COR-L47 (cell line): Measurements from ENCODE around the gene FOXP1.

Experiments
- DNase-seq: peaks from one replicate; lab custom pipeline; 2025; lab: John Stamatoyannopoulos, UW

FOXP1 gene

DNA sequence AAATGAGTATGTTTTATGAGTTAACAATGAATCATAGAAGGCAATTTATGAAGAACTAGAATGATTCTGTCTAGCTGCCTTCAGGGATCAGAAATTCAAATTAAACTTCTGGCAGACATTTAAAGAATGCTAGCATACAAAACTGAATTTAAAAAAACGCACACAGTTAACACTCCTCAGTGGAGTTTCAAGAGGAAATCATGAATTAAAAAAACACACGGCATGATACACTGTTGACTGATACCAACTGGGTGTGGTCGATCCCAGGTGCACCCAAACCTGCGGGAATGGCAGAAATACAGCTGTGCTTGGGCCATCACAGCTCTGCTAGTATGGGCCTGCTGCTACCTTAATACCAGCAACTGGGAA lies 526.0 kb downstream of the FOXP1 start:
- DNase-seq = no peak

GRCh38 chr3:71056327-71056726 lies 527.2 kb downstream of the FOXP1 start:
- DNase-seq = no peak

DNA sequence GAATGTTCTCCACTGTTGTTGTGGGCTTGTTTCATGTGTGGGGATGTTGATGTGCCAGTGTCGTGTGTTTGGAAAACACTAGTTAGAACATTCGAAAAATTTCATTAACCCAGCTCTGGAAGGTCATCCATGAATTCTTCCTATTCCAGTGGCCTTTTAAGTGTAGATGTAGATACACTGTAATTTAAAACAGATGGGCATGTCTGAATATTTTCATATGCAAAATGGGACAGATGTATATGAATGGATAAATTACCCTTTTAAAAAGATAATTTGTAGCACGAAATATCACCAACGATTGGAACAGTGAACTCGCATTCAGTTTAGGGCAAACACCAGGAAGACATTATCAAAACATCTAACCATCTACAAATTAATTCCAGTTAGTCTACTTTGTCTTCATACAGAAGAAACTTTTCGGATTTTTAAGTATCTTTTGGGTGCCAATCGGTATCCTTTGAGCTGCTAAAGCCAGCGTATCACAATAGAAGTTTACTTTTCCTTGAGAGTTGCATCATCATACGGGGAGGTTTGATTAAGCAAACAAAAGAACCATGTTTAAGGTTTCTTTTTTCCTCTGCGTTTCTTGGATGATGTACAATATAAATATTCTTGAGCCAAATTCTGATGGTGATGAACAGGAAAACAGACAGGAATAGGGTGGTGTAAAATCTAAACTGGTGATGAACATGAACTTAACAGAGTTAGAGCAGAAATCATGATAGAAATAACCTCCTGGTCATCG lies 528.1 kb downstream of the FOXP1 start:
- DNase-seq = no peak

DNA sequence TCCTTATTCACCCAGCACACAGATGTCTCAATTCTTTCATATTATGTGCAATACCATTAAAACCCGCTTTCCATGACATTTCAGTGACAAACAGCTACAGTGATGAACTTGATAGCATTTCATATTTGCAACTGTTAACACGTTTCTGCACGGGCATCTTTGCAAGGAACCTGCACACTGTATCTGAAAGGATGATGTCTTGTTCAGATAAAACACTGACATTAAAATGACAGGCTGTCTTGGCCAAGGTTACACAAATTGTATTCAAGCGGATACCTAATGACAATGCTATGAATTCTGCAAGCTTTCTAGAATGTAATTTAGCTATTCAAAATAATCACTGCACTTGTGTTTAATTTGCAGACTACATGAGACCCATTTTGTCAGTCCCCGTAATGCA lies 529.2 kb downstream of the FOXP1 start:
- no peak for DNase-seq

GRCh38 chr3:71053495-71053894 lies 530.0 kb downstream of the FOXP1 start:
- no peak for DNase-seq

- no peak for DNase-seq
Measured at GRCh38 chr3:71052716-71053115, 530.8 kb downstream of the FOXP1 start.

DNA sequence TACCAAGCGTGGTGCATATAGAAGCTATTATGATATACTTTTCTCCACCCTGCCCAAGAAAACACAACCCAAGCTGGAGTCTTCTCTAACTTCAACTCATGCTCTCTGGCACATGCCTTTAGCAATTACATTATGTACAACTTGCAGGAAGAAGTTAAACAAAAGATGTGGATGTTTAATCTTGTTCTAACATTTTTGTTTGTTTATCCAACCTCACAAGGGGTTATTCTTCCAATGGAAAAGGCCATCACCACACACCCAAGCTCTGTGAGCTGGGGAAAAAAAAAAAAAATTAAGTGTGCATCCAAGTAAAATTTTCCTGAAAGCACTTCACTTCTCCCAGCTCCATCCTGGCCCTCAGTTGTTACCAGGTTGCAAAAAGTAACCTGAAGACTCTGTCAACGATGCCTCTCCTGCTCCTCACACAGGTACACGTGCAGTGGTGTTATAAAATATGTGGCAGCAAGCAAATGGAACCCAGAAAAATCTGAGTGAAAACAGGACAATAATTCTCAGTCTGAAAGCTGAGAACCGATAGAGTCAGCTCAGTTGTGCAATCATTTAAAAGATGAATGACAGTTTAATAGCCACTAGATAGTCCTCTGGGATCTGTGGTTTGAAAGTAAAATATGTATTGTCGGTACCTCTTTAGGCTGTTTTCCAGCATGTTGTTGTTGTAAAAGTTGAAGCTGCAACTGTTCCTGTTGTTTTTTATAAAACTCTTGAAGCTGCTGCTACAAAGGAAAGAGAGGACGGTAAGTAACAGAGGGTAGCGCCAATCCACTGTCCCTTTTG lies 531.4 kb downstream of the FOXP1 start:
- DNase-seq = no peak

- DNase-seq = no peak
Measured at GRCh38 chr3:71051259-71051595, 532.3 kb downstream of the FOXP1 start.

GRCh38 chr3:71050538-71051258 lies 532.8 kb downstream of the FOXP1 start:
- DNase-seq = no peak

GRCh38 chr3:71050166-71050537 lies 533.4 kb downstream of the FOXP1 start:
- DNase-seq = no peak

- no peak for DNase-seq
Measured at GRCh38 chr3:71048948-71049347, 534.6 kb downstream of the FOXP1 start.

DNA sequence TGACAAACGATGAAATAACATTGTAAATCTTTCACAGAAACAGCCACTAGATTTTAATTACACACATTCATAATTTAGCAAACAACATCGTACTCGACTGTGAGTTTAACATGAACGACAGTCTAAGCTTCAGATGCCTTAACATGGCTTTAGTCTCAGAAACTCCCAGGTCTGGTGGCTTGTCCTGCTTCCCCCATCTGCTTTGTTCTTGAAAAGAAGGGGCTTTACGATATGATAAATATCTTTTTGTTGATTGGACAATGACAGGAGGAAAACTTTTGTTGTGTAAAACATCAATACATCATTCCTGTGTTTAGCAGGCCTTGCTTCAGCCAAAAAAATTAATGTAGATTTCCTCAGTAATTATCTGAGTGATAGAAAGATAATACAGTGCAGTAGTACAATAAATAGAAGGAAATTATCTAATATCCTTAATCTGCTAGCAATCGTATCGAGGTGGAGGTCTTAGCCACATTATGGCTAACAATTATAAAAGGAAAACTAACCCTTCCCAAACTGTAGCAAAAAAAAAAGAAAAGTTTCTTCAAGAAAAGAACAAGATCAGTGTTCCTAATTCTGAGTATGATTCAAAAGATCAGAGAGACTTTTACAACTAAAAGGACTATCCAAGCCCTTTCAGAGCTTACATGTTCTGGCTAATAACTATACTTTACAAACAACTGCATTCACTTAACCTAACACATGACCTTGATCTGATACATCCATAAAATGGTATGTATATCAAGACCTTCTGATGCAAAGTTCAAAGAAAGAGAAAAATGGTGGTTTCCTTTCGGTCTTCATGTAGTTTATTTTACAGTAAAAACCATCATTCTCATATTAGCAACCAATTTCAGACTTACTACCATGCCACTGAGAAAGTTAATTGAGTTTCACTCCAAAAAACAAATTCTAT lies 535.7 kb downstream of the FOXP1 start:
- DNase-seq = no peak

DNA sequence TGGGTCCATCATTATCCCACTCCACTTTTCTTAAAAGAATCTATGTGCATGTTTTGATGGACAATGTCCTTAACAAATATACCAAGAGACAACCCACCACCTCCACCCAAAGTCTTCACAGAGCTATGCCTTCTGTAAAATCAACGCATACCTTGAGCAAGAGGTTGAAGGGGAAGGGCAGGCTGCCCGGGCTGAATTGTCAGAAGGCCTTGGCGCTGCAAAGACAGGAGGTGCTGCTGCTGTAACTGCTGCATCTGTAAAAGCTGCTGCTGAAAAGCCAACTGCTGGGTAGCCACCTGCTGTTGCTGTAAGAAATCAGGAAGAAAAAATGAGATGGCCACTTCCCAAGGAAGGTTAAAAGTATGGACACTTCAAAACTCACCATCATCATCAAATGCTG lies 536.7 kb downstream of the FOXP1 start:
- no peak for DNase-seq

DNA sequence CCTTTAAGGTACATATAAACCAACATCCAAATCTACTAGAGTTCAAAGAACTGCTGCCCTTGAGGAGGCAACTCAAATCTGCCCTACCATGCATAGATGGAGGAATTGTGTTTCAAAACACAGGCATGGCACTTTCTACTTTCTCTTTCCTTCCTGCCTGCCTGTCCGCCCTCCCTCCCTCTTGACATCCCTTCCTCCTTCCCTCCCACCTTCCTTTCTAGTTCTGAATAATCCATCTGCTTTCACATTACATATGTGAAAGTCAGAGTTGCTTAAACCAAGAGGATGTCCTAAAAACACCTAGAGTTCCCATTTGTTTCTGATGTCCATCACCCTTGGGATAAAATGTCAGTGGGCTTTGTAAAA lies 537.6 kb downstream of the FOXP1 start:
- no peak for DNase-seq

DNA sequence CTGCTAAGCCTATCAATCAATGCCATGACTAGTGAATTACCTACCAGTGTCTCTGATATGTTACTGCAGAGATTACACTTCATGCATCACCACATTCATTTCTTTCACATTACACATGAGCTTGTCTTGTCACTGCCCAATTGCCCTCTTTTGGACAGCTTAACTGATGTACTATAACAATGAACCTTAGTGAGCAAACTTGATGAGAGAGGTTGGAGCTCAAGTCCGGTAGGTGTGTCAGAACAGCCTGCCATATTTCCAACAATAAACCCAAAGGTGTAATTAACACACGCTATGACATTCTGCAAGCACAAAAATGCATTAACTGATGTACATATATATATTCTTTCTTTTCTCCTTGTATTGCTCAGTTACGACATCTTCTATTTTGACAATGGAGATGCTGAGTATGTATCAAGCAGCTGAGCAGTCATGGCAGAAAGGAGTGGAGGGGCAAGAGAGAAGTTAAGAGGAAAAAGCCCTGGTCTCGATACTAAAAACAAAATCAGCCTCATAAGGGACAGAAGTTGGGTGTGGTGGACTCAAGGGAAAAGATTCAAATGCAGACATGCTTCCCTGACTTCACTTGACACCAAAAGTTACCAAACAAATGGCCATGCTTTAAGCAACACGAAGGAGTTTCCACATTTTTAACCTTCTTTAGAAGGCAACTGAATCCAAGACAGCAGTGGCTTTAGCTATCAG lies 538.2 kb downstream of the FOXP1 start:
- DNase-seq = no peak

GRCh38 chr3:71042759-71043158 lies 540.8 kb downstream of the FOXP1 start:
- no peak for DNase-seq

DNA sequence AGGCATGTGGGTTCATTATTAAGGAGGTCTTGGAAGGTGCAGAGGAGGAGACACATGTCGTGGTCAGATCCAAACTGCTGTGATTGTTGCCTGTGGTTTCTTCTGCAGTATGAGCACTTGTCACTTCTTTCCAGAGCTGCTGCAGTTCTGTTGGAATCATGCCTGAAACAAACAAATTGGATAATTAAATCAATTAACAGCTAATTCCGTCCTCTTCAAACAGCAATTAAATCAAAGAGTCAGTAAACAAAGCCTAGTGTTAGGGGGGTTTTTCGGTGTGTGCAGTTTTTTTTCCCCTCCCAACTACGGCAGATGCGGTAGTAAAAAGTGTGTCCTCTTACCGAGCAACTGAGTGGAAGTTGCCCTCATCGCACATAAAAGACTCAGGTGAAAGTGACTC lies 542.2 kb downstream of the FOXP1 start:
- DNase-seq = peak; percentile 37

- no peak for DNase-seq
Measured at GRCh38 chr3:71039332-71039731, 544.2 kb downstream of the FOXP1 start.

- DNase-seq = no peak
Measured at GRCh38 chr3:71037775-71038174, 545.8 kb downstream of the FOXP1 start.

DNA sequence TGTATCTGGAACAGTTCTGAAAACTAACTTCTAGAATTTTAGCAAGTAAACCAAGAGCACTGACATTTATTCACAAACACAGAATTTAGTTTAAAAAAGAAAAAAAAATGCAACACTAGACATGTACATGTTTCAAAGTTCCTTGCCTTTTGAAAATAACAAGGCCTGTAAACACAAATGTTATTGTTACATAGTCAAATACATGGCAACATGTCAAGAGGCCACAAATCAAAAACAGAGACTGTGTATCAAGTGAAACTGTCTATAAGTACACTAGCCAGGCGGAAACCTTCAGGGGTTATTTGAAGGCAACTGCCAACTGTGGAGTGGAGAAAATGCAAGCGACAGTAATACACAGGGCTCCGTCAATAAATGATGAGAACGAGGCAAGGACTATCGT lies 547.6 kb downstream of the FOXP1 start:
- no peak for DNase-seq

GRCh38 chr3:71035314-71035713 lies 548.2 kb downstream of the FOXP1 start:
- DNase-seq = no peak
